Measurements from ENCODE around the gene DDX49. TPM values are rescaled to one million over a fixed set of nuclear protein-coding genes. Genes with fewer than 3 reads are reported as not detected.
A peak's percentile ranks its signal among the peaks of the same experiment; 100 is the strongest.

The DDX49 gene
- polyA plus RNA-seq (2013, experiment 1 of 2), result 11.8 TPM
- 10.4 TPM for polyA plus RNA-seq (2013, experiment 2 of 2)

GRCh38 chr19:18919086-18919899, at the start of gene DDX49, which contains the start of gene COPE:
DDX49 (plus strand) TSS chr19:18919715; CDS start chr19:18919742, 27 bp downstream.
COPE (minus strand) TSS chr19:18919387; CDS start chr19:18919348, 39 bp downstream.
- H3K4me3 ChIP-seq (ENCODE audit: low read length in 2 of 2), result peak within 1 kb of the TSS; percentile 84 to 96
- H3K4me2 ChIP-seq (ENCODE audit: insufficient read depth, low read length, poor library complexity, severe bottlenecking), result peak within 1 kb of the TSS; percentile 97
- H3K9ac ChIP-seq (ENCODE audit: low read depth, low read length, poor library complexity), result peak within 1 kb of the TSS; percentile 94
- H3K27me3 ChIP-seq (ENCODE audit: control insufficient read depth in 3 of 3, insufficient read depth in 3 of 3, low read depth in 1 of 3, low read length in 3 of 3), result no peaks in the 10 kb centered on the region
- peak; percentile 98 for DNase-seq (ENCODE audit: low spot score)
- H2AK5ac ChIP-seq (ENCODE audit: low read depth, low read length), result no peak within 1 kb of the TSS
- H3K4me1 ChIP-seq (ENCODE audit: control insufficient read depth in 2 of 2, insufficient read depth in 1 of 2, low read depth in 1 of 2, low read length in 2 of 2), result peaks cover 0 to 6% of the 10 kb centered on the region in 2 donors
- H4K8ac ChIP-seq (ENCODE audit: low read depth, low read length), result no peak within 1 kb of the TSS
- H3K18ac ChIP-seq (ENCODE audit: low read length), result peak within 1 kb of the TSS; percentile 92
- no peaks in the 10 kb centered on the region for H3K9me3 ChIP-seq (replicated peaks in 1 of 2; ENCODE audit: control insufficient read depth in 2 of 2, insufficient read depth in 1 of 2, low read depth in 1 of 2, low read length in 2 of 2)
- H3K27ac ChIP-seq (replicated peaks; ENCODE audit: low read length), result no peak within 1 kb of the TSS
- no peak within 1 kb of the TSS for H2BK12ac ChIP-seq (ENCODE audit: low read length)
- peak within 1 kb of the TSS; percentile 47 for H3K14ac ChIP-seq (ENCODE audit: low read length)
- peak within 1 kb of the TSS; percentile 44 for H3K23ac ChIP-seq (ENCODE audit: low read depth, low read length, poor library complexity)
- no peak within 1 kb of the TSS for H2BK15ac ChIP-seq (ENCODE audit: low read length)
- H4K91ac ChIP-seq (ENCODE audit: low read depth, low read length, poor library complexity), result no peak within 1 kb of the TSS
- H2BK5ac ChIP-seq (ENCODE audit: low read length), result no peak within 1 kb of the TSS
- H2BK120ac ChIP-seq (ENCODE audit: low read depth, low read length), result no peak within 1 kb of the TSS
- no CpG with 5 or more reads among the region's 72 CpGs for WGBS, 2 donors (ENCODE audit: extremely low coverage in 2 of 2, insufficient read length in 2 of 2, insufficient replicate concordance in 1 of 2)
- H3K36me3 ChIP-seq (replicated peaks in 1 of 2; ENCODE audit: control insufficient read depth in 2 of 2, insufficient read depth in 2 of 2, low read length in 2 of 2), result peaks cover 19 to 43% of the 10 kb centered on the region in 2 donors
- H2AFZ ChIP-seq (ENCODE audit: low read length), result peak within 1 kb of the TSS; percentile 83
- no peak within 1 kb of the TSS for H3K4ac ChIP-seq (ENCODE audit: low read length)
- H3K79me1 ChIP-seq (ENCODE audit: low read depth, low read length), result peaks cover 19% of the 10 kb centered on the region

DNA sequence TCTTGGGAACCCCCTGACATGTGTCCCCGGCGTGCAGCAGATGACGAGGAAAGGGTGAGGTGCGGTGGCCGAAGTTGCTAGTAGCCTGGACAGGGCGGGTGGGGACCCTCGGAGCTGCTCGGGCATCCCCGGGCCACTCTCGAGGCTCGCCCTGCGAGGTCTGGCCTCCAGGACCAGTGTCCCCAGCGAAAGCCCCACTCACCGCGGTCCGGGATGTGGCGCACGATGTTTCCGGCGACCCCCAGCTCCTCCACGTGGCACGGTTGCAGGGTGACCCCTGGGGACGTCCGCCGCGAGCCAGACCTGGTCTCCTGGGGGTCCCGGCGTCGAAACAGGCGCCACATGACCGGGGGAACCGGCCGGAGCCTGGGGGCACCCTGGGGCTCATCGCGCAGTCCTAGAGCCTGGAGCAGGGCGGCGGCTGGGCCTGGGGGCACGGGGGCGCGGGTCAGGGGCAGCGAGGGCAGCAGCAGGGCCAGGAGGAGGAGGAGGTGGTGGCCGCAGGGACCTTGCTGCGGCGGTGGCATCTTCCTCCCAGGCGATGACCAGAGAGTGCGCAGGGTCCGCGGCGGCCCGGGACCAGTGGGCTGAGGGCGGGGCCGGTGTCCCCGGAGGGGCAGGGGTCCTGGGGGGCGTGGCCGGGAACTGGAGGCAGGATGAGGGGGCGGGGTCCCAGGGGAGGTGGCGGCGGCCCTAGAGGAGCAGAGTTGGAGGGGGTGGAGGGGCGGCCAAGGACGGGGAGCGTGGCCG, 49.6 kb upstream of the DDX49 start:
- Histone ChIP-seq H2BK5ac (ENCODE audit: low read length) (no peak overlapping the region), H4K91ac (ENCODE audit: low read depth, low read length, poor library complexity) (no peak overlapping the region), H3K9me3 (replicated peaks in 1 of 2; ENCODE audit: control insufficient read depth in 2 of 2, insufficient read depth in 1 of 2, low read depth in 1 of 2, low read length in 2 of 2) (no peaks in the 10 kb centered on the region), H3K4ac (ENCODE audit: low read length) (no peak overlapping the region), H3K14ac (ENCODE audit: low read length) (peak overlapping the region; percentile 31), H3K4me1 (ENCODE audit: control insufficient read depth in 2 of 2, insufficient read depth in 1 of 2, low read depth in 1 of 2, low read length in 2 of 2) (peaks cover 0 to 3% of the 10 kb centered on the region in 2 donors), H3K4me2 (ENCODE audit: insufficient read depth, low read length, poor library complexity, severe bottlenecking) (no peak overlapping the region), H2BK120ac (ENCODE audit: low read depth, low read length) (no peak overlapping the region), H2AFZ (ENCODE audit: low read length) (no peak overlapping the region), H3K9ac (ENCODE audit: low read depth, low read length, poor library complexity) (no peak overlapping the region), H2BK12ac (ENCODE audit: low read length) (no peak overlapping the region), H2AK5ac (ENCODE audit: low read depth, low read length) (peak overlapping the region; percentile 90), H3K18ac (ENCODE audit: low read length) (peak overlapping the region; percentile 57), H3K27me3 (ENCODE audit: control insufficient read depth in 3 of 3, insufficient read depth in 3 of 3, low read depth in 1 of 3, low read length in 3 of 3) (no peaks in the 10 kb centered on the region), H3K27ac (replicated peaks; ENCODE audit: low read length) (no peak overlapping the region), H3K4me3 (ENCODE audit: low read length in 2 of 2) (no peak overlapping the region), H3K23ac (ENCODE audit: low read depth, low read length, poor library complexity) (peak overlapping the region; percentile 43), H3K36me3 (replicated peaks in 1 of 2; ENCODE audit: control insufficient read depth in 2 of 2, insufficient read depth in 2 of 2, low read length in 2 of 2) (peaks cover 23 to 65% of the 10 kb centered on the region in 2 donors), H3K79me1 (ENCODE audit: low read depth, low read length) (peaks cover 2% of the 10 kb centered on the region), H4K8ac (ENCODE audit: low read depth, low read length) (no peak overlapping the region), H2BK15ac (ENCODE audit: low read length) (no peak overlapping the region)
- no peak for DNase-seq (ENCODE audit: low spot score)
- WGBS, 2 donors (ENCODE audit: extremely low coverage in 2 of 2, insufficient read length in 2 of 2, insufficient replicate concordance in 1 of 2), result no CpG with 5 or more reads among the region's 62 CpGs

DNA sequence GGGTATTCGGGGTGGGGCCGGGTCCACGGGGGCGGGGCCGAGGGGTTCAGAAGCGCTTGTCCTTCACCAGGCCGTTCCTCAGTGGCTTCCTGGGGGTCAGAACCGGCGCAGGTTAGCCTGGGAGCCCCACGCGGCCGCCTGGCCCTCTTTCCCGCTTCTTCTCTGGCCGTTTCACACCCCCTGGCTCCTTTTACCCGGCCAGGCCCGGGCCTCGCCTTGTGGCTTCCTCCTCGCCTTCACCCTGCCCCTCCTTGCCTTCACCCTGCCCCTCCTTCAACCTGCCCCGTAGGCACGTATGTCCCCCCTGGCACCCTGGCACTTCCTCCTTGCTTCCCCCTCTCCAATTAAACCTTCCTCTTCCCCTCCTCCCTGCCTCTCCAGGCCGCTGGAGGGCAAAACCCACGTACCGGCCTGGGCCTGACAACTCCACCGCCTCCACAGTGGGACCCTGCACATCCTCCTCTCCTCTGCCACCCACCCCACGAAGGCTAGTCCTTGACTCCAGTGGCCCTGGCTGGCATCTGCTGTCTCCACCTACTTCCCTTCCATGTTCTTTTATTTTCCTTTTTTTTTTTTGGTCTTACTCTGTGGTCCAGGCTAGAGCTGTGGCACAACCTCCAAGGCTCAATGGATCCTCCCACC, 48.9 kb upstream of the DDX49 start:
- peak overlapping the region; percentile 18 for H3K4me2 ChIP-seq (ENCODE audit: insufficient read depth, low read length, poor library complexity, severe bottlenecking)
- H3K27ac ChIP-seq (replicated peaks; ENCODE audit: low read length), result no peak overlapping the region

More for the DNA sequence above, 48.9 kb upstream of the DDX49 start:
- peaks cover 20 to 64% of the 10 kb centered on the region in 2 donors for H3K36me3 ChIP-seq (replicated peaks in 1 of 2; ENCODE audit: control insufficient read depth in 2 of 2, insufficient read depth in 2 of 2, low read length in 2 of 2)
- H3K9ac ChIP-seq (ENCODE audit: low read depth, low read length, poor library complexity), result peak overlapping the region; percentile 70
- peak overlapping the region; percentile 71 for H3K14ac ChIP-seq (ENCODE audit: low read length)
- no peak for DNase-seq (ENCODE audit: low spot score)
- H3K4me3 ChIP-seq (ENCODE audit: low read length in 2 of 2), result no peak overlapping the region
- peaks cover 2% of the 10 kb centered on the region for H3K79me1 ChIP-seq (ENCODE audit: low read depth, low read length)
- H2AFZ ChIP-seq (ENCODE audit: low read length), result no peak overlapping the region
- peak overlapping the region; percentile 90 for H2AK5ac ChIP-seq (ENCODE audit: low read depth, low read length)
- no peaks in the 10 kb centered on the region for H3K27me3 ChIP-seq (ENCODE audit: control insufficient read depth in 3 of 3, insufficient read depth in 3 of 3, low read depth in 1 of 3, low read length in 3 of 3)
- H2BK15ac ChIP-seq (ENCODE audit: low read length), result no peak overlapping the region
- peak overlapping the region; percentile 41 for H2BK12ac ChIP-seq (ENCODE audit: low read length)
- H2BK120ac ChIP-seq (ENCODE audit: low read depth, low read length), result no peak overlapping the region
- peaks cover 0 to 3% of the 10 kb centered on the region in 2 donors for H3K4me1 ChIP-seq (ENCODE audit: control insufficient read depth in 2 of 2, insufficient read depth in 1 of 2, low read depth in 1 of 2, low read length in 2 of 2)
- H4K91ac ChIP-seq (ENCODE audit: low read depth, low read length, poor library complexity), result no peak overlapping the region
- H3K23ac ChIP-seq (ENCODE audit: low read depth, low read length, poor library complexity), result peak overlapping the region; percentile 91
- no CpG with 5 or more reads among the region's 25 CpGs for WGBS, 2 donors (ENCODE audit: extremely low coverage in 2 of 2, insufficient read length in 2 of 2, insufficient replicate concordance in 1 of 2)
- H3K4ac ChIP-seq (ENCODE audit: low read length), result no peak overlapping the region
- H4K8ac ChIP-seq (ENCODE audit: low read depth, low read length), result peak overlapping the region; percentile 65
- peaks cover 0 to 2% of the 10 kb centered on the region in 2 donors for H3K9me3 ChIP-seq (replicated peaks in 1 of 2; ENCODE audit: control insufficient read depth in 2 of 2, insufficient read depth in 1 of 2, low read depth in 1 of 2, low read length in 2 of 2)
- H3K18ac ChIP-seq (ENCODE audit: low read length), result peak overlapping the region; percentile 87
- no peak overlapping the region for H2BK5ac ChIP-seq (ENCODE audit: low read length)

All from neuronal stem cell (in vitro differentiated cells).